ENCODE measurements around the gene TRPC1. TPM values are rescaled to one million over a fixed set of nuclear protein-coding genes. Genes with fewer than 3 reads are reported as not detected.

Gene TRPC1
- total RNA-seq, 1 donor: 5.1 TPM

DNA sequence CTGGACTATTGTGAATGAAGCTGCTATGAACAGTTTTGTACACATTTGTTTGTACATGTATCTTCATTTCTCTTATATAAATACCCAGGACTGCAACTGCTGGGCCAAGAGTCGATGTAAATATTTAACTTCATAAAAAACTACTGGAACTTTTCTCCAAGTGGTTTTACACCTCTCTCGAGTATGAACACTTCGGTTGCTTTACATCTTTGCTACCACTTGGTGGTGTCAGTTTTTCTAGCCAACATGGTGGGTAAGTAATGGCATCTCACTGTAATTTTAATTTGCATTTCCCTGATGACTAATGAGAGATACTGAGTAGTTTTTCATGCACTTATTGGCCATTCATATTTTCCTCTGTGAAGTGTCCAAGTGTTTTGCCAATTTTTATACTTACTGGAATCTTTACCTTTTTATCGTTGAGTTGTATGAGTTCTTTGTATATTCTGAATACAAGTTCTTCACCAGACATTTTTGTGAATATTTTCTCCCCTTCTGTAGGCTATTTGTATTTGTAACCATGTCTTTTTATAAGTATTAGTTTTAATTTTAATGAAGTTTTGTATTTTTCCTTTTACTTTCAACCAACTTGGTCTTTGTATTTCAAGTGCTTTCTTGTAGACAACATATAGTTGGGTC, 120.6 kb downstream of the TRPC1 start:
- H3K4me3 ChIP-seq (ENCODE audit: low read length): no peak overlapping the region
- no peaks in the 10 kb centered on the region for H3K4me1 ChIP-seq (ENCODE audit: insufficient read depth, low read length)

DNA sequence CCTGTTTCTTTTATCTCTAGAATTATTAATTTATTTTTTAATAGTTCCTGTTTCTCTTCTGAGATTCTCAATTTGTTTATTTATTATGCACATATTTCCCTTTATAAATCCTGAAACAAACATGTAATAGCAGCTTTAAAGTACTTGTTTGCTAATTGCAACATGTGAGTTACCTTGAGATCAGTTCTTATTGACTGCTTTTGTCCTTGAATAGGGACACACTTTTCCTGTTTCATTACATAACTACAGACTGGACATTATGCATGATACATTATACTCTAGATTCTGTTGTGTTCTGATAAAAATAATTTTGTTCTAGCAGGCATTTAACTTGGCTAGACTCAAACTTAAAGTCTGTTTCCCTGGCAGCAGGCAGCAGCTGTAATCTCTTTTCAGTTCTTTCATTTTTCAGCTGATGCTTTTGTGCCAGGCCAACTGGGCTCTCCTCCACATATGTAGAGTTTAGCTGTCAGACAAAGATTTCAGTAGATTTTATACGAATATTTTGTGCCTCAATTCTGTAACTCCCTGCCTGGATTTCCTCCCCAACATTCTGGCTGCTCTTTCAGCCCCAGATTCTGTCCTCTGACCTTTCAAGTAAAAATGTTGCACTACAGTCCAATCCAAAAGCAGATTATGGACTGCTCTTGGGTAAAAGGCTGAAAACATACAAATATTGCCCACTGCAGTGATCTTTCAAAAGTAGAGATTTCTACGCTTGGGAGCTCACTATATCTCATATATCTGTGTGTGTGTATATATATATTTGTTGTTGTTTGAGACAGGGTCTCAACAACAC, 123.1 kb downstream of the TRPC1 start:
- no peaks in the 10 kb centered on the region for H3K27me3 ChIP-seq (ENCODE audit: insufficient read depth, low read length)
- no peak overlapping the region for H3K4me3 ChIP-seq (ENCODE audit: low read length)

More for the DNA sequence above, 120.6 kb downstream of the TRPC1 start:
- H3K9me3 ChIP-seq (ENCODE audit: low read depth, low read length): no peaks in the 10 kb centered on the region
- H3K27me3 ChIP-seq (ENCODE audit: insufficient read depth, low read length): no peaks in the 10 kb centered on the region

DNA sequence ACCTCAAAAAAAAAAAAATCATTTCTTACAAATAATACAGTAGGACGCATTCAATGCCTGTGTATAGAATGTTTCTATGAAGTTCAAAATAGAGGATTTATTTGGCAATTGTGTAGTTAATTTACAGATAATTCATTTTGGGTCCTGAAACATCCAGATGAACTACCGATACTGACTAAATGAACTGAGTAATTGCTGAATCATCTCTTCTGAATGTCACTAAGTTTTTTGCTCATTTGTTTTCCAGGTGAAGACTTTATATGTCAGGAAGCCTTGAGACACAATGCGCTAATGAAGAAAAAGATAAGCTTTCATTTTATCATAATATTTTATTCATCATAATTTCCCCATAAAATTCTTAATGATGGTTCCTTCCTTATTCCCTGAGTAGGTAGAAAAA, 125.3 kb downstream of the TRPC1 start:
- no peak overlapping the region for H3K4me3 ChIP-seq (ENCODE audit: low read length)
- H3K9me3 ChIP-seq (ENCODE audit: low read depth, low read length): no peaks in the 10 kb centered on the region
- H3K4me1 ChIP-seq (ENCODE audit: insufficient read depth, low read length): peaks cover 23% of the 10 kb centered on the region
- H3K27me3 ChIP-seq (ENCODE audit: insufficient read depth, low read length): no peaks in the 10 kb centered on the region

More for the DNA sequence above, 123.1 kb downstream of the TRPC1 start:
- Histone ChIP-seq H3K4me1 (ENCODE audit: insufficient read depth, low read length) (peaks cover 22% of the 10 kb centered on the region), H3K9me3 (ENCODE audit: low read depth, low read length) (no peaks in the 10 kb centered on the region)

DNA sequence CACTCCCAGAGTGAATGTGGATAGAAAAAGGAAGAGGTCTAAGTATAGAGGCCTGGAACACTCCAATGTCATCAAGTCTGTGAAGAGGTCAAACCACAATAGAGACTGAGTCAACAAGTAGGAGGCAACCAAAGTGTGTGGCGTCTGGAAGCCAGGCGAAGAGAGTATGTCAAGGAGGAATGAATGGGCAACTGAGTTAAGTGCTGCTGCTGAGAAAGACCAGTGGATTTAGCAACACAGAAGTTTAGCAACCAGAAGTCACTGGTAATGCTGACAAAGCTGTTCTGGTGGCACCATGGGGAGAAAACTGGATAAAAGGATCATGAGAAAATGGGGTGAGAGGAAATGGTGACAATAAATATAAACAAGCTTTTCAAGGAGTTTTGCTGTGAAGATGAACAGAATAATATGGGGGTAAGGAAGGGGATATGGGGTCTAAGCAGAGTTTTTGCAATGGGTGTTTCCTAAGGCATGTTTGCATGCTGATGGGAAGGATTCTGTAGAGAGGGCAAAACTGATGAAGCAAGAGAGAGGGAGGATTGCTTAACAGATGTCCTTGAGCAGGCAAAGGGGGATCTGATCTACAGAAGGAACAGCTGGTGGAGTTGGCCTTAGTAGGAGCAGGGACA, 126.7 kb downstream of the TRPC1 start:
- Histone ChIP-seq H3K9me3 (ENCODE audit: low read depth, low read length) (no peaks in the 10 kb centered on the region), H3K27me3 (ENCODE audit: insufficient read depth, low read length) (no peaks in the 10 kb centered on the region), H3K4me1 (ENCODE audit: insufficient read depth, low read length) (peaks cover 23% of the 10 kb centered on the region), H3K4me3 (ENCODE audit: low read length) (no peak overlapping the region)

DNA sequence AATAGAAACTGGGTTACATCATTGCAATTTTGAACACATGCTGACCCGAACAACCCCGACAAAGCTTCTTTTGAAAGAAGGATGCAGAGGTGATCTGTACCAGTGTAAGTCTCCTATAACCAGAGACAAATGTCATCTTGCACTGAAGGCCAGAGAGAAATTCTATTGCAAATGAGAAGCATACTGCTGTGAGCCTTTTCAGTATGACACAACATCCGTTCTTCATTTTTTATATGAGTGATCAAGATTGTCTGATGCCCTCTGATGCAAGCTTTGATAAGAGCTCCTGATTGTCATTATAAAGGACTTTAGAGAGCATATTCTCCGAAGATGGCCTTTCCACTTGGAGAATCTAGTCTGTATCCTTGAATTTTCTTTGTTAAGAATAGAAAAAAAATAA, 128.2 kb downstream of the TRPC1 start:
- H3K4me3 ChIP-seq (ENCODE audit: low read length): no peak overlapping the region

DNA sequence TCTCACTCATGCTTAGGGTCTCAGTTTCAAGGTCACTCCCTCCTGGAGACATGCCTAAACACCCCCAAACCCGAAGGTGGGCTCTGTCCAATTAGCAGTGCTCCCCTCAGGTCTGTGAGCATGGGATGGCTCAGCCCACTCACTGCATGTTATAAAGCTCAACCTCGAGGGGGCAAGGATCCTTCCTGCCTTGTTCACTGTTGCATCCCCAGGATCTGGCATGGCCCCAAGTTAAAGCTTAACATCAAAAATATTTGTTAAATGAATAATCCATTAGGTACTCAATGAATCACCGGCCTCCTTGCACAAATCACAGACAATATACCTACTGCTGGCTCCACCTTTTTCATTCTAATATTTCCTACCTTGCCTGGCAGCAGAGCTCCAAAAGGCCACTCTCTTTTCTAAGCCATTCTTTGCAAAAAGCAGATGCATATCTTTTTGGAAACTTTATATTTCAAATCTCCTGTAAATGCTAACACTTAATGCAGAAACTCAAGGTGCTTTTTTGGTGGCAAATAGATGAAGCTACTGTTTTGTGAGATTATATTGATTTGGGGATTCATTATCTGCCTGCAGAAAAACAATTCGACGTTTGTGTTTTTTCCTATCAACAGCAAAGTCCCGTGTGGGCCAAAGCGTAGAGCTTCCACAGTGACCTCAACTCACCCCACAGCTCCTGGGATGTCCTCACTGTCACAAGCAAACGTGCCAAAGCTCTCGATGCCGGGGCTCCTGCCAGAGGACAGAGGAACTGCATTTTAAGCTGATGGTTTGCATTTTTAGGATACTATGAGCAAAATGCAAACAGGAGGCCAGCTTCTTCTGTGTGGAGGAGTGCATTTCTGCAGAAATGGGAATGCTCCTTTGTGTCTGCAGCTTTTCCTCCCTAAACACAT, 129.7 kb downstream of the TRPC1 start:
- Histone ChIP-seq H3K9me3 (ENCODE audit: low read depth, low read length) (no peaks in the 10 kb centered on the region), H3K4me3 (ENCODE audit: low read length) (no peak overlapping the region), H3K27me3 (ENCODE audit: insufficient read depth, low read length) (no peaks in the 10 kb centered on the region), H3K4me1 (ENCODE audit: insufficient read depth, low read length) (peaks cover 23% of the 10 kb centered on the region)

More for the DNA sequence above, 128.2 kb downstream of the TRPC1 start:
- H3K9me3 ChIP-seq (ENCODE audit: low read depth, low read length): no peaks in the 10 kb centered on the region
- peaks cover 23% of the 10 kb centered on the region for H3K4me1 ChIP-seq (ENCODE audit: insufficient read depth, low read length)
- H3K27me3 ChIP-seq (ENCODE audit: insufficient read depth, low read length): no peaks in the 10 kb centered on the region

DNA sequence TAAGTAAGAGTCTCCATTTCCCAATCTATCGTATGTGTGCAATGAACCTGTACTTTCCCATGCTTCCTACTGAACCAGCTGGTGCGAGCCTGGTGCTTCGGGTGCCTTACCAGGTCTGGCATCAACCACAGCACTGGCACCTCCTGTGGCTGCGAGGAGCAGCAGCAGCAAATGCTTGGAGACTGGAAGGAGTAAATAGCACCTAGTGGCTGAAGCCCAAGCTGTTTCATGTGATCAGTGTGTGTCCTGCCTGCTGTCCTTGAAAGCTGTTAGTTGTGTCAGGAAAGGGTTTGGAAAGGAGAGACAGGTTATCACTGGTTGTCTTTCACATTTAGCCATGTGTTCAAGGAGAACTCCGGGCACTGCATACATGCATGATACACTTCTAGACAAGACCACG, 133.2 kb downstream of the TRPC1 start:
- Histone ChIP-seq H3K4me3 (ENCODE audit: low read length) (no peak overlapping the region), H3K4me1 (ENCODE audit: insufficient read depth, low read length) (no peaks in the 10 kb centered on the region), H3K9me3 (ENCODE audit: low read depth, low read length) (no peaks in the 10 kb centered on the region), H3K27me3 (ENCODE audit: insufficient read depth, low read length) (no peaks in the 10 kb centered on the region)

Other genes with a start within 250 kb of the TRPC1 start
- gene ATR, start 145.3 kb upstream of the TRPC1 start, total RNA-seq: 44.2 TPM
- gene PLS1, start 127.6 kb upstream of the TRPC1 start, total RNA-seq: 1.2 TPM
- not detected for gene PCOLCE2, start 165.0 kb downstream of the TRPC1 start, total RNA-seq
- gene PAQR9, start 239.6 kb downstream of the TRPC1 start, total RNA-seq: not detected